PFSK-1 (cell line): ENCODE measurements around the gene TBCA.

Source experiments
- POLR2AphosphoS5 ChIP-seq: IDR thresholded peaks from 2 replicates; pipeline ENCODE4 v1.6.1; 2012; ENCODE audit warnings: low read depth, mild to moderate bottlenecking, control low read depth, low read length, moderate library complexity
- REST ChIP-seq, 2 experiments: IDR thresholded peaks; 2 replicates each; pipeline versions ENCODE4 v1.6.1 to v1.8.0; 2011 to 2012; ENCODE audit warnings: low read depth in 2 of 2, low read length in 2 of 2, control low read depth in 1 of 2, inconsistent platforms in 1 of 2, mild to moderate bottlenecking in 1 of 2, moderate library complexity in 1 of 2; ENCODE audit not compliant: insufficient read depth in 1 of 2
- SIN3A ChIP-seq: IDR thresholded peaks from 2 replicates; pipeline ENCODE4 v1.6.1; 2012; ENCODE audit warnings: mild to moderate bottlenecking, low read length, moderate library complexity, borderline replicate concordance; ENCODE audit not compliant: insufficient read depth
- TAF1 ChIP-seq: IDR thresholded peaks from 2 replicates; pipeline ENCODE4 v1.6.1; 2012; ENCODE audit warnings: low read length, control low read depth, borderline replicate concordance; ENCODE audit not compliant: insufficient read depth

- TF ChIP-seq SIN3A = no peak
- no peak for TF ChIP-seq REST (IDR thresholded peaks at IDR 0.05; ENCODE audit: insufficient read depth in 1 of 2, low read depth in 2 of 2, low read length in 2 of 2)
- no peak for TF ChIP-seq POLR2AphosphoS5
- no peak for TF ChIP-seq TAF1
These were observed 15.8 kb upstream of the TBCA start for GRCh38 chr5:77791926-77792325.
